COLO829 (cell line): ENCODE data around the gene FAM222B.
"Not testable (repeated sequence)": the region's sequence is repeated elsewhere in the genome, so short reads cannot be mapped to it uniquely, and the experiment has no call there.

Source experiments
- DNase-seq: peaks from one replicate; pipeline ENCODE4 v3.0.0; 2012; ENCODE audit warnings: low spot score

Gene FAM222B

GRCh38 chr17:28842282-28843012 lies at the start of gene FAM222B:
Gene FAM222B, minus strand, starts transcription at chr17:28842790. Its CDS starts 76,123 bp downstream, at chr17:28766667.
- peak; percentile 97 for DNase-seq

- DNase-seq: no peak
These were observed 49.4 kb upstream of the FAM222B start for GRCh38 chr17:28892024-28892423.

GRCh38 chr17:28891201-28891600 lies 48.6 kb upstream of the FAM222B start:
- DNase-seq: no peak

- DNase-seq: no peak
These were observed 47.4 kb upstream of the FAM222B start for GRCh38 chr17:28889996-28890395.

GRCh38 chr17:28888832-28889231 lies 46.2 kb upstream of the FAM222B start:
- no peak for DNase-seq

- DNase-seq: no peak
These were observed 45.4 kb upstream of the FAM222B start for GRCh38 chr17:28887871-28888471.

DNA sequence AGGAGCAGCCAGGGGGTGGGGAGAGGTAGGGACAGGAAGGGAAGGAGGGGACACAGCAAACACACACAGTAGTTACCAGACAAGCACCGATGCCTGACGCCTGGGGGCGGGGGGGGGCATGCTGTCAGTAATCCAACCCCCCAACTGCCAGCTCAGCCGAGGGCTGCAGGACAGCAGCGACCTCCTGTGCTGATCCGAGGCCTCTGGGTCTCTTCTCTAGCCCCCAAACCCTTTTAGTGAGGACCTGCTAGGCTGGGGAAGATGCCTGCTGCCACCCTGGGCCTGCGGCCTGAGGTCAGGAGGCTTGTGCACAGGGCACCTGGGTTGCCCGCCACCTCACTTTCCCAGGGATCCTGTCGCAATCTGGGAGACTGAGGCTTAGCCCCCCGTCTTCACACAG lies 43.4 kb upstream of the FAM222B start:
- DNase-seq: no peak

DNA sequence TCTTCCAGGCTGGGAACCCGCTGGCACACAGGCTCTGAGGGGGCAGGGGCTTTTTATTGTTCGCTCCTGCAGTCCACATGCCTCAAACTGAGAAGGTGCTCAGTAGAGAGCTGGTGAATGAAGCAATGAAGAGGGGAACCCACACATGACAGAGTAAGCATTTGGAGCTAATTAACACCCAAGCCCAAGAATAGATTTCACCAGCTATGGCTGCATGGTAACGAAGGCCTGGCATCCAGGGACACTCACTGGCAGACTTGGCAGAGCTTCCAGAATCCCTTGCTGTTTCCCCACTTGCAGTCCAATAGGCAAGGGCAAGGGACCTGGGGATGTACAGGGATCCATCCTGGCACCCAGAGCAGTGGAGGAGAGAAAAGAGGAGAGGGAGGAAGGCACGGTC lies 42.8 kb upstream of the FAM222B start:
- no peak for DNase-seq

DNA sequence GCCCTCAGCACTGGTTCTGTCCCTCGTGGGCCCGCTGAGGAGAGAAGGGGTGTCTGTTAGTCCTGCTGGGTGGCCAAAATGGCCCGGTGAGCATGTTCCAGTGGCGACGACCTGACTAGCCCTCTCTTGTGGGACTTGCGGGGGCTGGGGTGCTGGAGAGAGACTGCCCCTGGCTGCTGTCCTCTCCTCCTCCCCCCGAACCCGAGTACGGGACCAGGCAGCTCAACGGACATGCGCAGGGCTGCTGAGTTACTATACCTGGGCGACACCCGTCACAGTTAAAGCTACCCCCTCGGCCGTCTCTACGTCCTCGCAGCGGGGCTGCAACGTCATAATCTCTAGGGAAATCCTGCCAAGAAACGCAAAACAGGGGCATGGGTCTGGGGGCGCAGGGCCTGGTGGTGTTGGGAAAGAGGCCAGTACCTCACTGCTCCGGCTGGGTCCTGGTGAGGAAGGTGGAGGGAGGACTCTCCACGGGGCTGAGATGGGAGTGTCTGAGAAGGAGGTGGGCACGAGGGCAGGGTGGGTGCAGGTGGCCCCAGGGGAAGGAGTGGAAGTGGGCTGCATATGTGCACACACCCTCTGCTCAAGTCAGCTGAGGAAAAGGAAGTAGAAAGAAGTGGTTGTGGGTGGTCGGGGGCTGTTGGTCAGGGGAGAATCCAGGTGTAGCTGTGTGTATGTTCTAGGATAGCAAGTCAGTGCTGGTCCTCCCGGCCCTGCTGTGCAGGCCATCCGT lies 41.5 kb upstream of the FAM222B start:
- no peak for DNase-seq

GRCh38 chr17:28882154-28882895 lies 39.7 kb upstream of the FAM222B start:
- DNase-seq: no peak

DNA sequence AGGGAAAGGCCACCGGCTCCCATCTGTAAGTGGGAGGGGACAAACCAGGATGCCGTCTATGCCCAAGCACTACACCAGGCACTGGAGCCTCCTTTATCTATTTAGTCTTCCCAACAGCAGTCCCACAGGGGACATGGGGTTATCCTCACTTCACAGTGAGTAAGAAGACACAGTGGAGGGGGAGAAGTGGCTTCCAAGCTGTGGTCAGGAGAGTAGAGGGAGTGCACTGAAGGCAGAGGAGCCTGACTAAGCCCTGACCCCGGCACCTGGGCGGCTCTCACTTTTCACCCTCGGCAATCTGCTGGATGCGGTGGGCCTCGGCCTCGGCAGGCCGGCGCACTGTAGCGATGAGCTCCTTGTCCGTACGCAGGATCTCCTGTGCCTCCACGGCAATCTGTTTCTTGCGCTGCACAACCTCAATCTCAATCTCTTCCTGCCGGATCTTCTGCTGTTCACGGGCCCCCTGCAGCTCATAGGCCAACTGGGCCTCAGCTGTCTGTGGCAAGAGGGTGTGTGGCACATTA lies 39.0 kb upstream of the FAM222B start:
- no peak for DNase-seq

DNA sequence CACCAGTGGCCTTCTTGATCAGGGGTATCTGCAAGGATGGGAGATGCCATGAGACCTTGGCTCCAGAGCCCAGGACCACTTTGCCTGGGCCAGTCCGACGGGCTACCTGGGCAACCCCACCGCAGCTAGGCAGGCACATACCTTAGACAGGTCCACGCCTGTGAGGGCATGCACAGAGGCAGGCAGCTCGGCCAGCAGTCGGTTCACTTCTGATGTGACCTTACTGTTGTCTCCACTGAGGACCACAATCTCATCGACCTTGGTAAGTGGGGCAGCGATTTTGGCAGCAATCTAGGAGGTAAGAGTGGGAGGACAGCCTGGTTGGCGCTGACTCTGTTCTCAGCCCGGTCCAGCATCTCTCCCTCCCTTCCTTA lies 38.0 kb upstream of the FAM222B start:
- DNase-seq: no peak

DNA sequence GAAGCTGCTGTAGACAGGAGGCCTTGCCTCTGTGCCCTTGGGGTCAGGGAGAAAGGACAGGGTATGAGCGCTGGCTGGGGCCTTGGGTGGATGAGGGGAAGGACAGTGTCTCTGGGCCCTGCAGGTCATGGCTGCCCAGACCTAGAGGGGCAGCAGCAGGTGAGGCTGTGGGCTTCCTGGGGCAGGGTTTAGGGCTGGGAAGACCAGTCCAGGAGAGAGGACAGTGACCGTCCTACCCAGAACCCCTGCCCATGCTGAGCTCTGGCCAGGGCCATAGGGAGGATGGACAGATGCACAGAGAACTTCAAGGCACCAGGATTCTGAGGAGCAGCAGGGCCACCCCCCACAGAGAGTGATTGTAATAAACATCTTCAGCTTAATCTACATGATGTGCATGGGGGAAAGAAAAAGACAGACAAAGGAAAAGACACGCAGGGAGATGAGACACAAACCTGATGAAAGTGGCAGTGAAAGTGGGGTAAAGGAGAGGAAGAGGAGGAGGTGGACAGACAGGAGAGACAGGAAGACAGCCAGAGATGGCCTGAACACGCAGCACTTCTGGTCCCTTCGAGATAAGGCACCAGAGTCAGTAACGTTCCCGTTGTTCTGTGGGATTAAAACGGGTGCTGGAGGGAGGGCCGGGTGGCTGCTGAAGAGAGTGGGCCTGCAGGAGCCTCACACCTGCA lies 37.4 kb upstream of the FAM222B start:
- DNase-seq: no peak

DNA sequence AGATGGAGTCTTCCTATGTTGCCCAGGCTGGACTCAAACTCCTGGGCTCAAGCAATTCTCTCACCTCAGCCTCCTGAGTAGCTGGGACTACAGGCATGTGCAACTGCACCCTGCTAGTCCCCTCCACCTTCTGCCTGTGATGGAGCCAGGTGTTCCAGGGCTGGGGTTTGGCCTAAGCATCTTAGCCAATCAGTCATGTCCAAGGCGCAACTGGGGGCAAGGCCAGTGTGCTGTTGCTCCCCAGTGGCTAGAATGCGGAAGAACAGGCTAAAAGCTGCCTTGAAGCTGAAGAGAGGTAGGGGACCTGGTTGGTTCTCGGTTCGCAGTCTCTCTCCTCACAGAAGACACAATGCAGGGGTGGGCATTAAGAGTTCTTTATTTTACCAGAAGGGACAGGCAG lies 36.4 kb upstream of the FAM222B start:
- peak; percentile 54 for DNase-seq

DNA sequence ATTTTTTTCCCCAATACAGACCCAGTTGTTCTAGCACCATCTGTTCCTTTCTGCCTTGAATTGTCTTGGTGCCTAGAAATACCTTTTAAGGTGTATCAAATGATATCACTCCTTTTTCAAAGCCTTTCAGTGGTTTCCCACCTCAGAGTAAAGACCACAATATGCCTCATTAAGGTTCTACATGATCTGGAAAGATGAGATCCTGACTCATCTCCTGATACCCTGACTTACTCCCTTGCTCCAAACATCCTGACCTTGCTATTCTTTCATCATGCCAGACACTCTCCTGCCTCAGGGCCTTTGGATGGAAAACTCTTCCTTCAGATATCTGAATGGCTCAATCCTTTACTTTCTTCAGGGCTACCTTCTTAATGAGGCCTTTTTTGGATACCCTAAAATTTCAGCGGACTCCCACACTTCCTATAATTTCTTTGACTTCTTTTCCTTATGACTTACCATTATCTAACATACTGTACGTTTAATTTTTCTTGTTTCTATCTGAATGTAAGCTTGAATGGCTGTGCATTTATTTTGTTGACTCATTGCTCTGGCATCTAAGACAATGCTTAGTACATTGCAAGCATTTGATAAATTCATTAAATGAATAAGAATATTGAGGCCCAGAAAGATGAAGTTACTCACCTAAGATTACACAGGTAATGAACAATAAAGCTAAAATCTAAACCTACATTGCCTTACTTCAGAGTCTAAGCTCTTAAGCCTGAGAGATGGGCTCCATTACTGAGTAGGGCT lies 35.7 kb upstream of the FAM222B start:
- DNase-seq: no peak

GRCh38 chr17:28877150-28877711 lies 34.6 kb upstream of the FAM222B start:
- DNase-seq: not testable (repeated sequence)

DNA sequence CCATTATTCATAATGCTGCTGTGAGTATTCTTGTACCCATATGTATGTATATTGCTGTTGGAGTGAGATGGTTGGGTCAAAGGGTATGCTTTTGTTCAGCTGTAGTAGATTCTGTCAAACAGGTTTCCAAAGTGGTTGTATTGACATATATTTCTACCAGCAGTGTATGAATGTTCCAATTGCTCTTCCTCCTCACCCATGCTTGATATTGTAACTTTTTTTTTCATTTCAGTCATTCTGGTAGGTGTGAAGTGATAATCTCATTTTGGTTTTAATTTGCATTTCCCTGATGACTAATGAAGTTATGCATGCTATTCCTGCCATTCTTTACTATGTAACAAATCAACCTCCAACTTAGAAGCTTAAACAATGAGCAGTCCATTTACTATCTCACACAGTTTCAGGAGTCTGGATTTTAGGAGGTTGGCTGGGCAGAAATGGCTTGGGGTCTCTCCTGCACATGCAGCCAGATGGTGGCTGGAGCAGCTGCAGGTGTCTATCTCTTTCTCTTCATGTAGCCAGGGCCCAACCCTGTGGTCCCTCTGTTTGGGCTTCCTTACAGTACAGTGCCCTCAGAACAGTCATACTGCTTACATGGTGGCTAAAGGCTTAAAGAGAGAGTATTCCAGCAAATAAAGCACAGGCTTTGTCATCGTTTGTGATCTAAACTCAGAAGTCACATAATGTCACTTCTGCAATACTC lies 33.4 kb upstream of the FAM222B start:
- DNase-seq: no peak

DNA sequence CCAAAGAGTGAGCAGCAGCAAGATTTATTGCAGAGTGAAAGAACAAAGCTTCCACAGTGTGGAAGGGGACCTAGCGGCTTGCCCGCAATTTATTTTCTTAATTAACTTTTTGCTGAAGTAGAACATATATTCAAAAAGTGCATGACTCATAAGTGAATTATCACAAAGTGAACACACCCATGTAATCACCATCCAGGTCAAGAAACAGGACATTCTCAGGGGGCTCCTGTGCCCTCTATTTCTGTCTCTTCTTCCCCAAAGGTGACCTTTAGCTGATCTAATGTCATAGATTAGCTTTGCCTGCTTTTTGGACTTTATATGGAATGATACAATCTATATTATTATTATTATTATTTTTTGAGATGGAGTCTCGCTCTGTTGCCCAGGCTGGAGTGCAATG lies 32.2 kb upstream of the FAM222B start:
- DNase-seq: no peak

DNA sequence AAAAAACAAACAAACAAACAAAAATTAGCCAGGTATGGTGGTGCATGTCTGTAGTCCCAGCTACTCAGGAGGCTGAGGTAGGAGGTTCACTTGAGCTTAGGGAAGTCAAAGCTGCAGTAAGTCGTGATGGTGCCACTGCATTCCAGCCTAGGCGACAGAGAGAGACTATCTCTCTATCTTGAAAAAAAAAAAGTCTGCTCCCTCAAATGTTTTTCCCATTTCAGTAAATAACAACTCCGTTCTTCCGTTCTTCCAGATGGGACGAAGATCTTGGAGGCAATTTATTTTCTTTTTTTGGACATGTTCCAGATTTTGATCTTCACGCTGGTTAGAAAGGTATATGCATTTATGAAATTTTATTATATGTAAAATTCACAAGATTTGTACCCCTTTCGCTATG lies 31.2 kb upstream of the FAM222B start:
- no peak for DNase-seq

DNA sequence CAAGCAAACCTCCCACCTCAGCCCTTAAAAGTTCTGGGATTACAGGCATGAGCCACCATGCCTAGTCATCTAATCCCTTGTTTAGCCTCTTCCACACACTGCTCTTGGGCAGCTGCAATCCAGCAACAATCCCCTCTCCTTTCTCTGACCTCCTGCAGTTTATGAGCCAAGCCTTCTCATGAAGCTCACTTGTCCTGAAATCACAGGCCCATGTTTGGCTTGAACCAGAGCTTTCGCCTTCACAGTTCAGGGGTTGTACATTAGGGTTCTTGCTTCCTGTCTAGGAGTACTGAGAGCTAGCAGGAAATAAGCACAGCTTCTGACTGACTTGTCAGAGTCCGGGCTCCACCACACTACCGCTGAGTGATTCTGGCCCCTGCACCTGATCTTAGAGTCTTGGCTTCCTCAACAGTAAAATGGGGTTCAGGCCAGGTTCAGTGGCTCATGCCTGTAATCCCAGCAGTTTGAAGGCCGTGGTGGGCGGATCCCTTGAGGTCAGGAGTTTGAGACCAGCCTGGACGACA lies 28.5 kb upstream of the FAM222B start:
- DNase-seq: no peak
